H1 (cell line): ENCODE measurements around the gene HTATIP2.

Experiments used
- ASH2L ChIP-seq: fragments of 200-600, 300-600 bp; sonication (generic); IDR thresholded peaks from one replicate; pipeline ENCODE4 v1.7.1; 2017; ENCODE audit warnings: low read length
- CHD1 ChIP-seq: IDR thresholded peaks from 2 replicates; pipeline ENCODE4 v1.6.1; 2012; ENCODE audit warnings: low read depth, low read length, improper control_type of control experiment
- CHD2 ChIP-seq: IDR thresholded peaks from 2 replicates; pipeline ENCODE4 v1.6.1; 2012; ENCODE audit warnings: low read length, improper control_type of control experiment
- CTCF ChIP-seq, 3 experiments: IDR thresholded peaks; 1 replicate in 2 of 3; 2 replicates in 1 of 3; pipeline versions ENCODE4 v1.5.1 to v1.6.1; 2011; ENCODE audit warnings: low read length in 3 of 3, mild to moderate bottlenecking in 3 of 3, inconsistent platforms in 2 of 3, low read depth in 1 of 3, moderate library complexity in 1 of 3; ENCODE audit not compliant: insufficient read depth in 1 of 3; ENCODE audit errors: control extremely low read depth in 1 of 3
- GABPA ChIP-seq: IDR thresholded peaks from 2 replicates; pipeline ENCODE4 v1.6.1; 2011; ENCODE audit warnings: mild to moderate bottlenecking, low read length, moderate library complexity, borderline replicate concordance; ENCODE audit not compliant: insufficient read depth
- GTF2F1 ChIP-seq: IDR thresholded peaks from 2 replicates; pipeline ENCODE4 v1.6.1; 2012; ENCODE audit warnings: low read depth, low read length, improper control_type of control experiment, borderline replicate concordance
- HDAC6 ChIP-seq: IDR thresholded peaks from one replicate; pipeline ENCODE4 v1.7.1; 2012; ENCODE audit warnings: low read depth, mild to moderate bottlenecking, inconsistent platforms, low read length, moderate library complexity
- POLR2A ChIP-seq, 2 experiments: IDR thresholded peaks; 1 replicate in 1 of 2; 2 replicates in 1 of 2; pipeline ENCODE4 v1.6.1; 2011; ENCODE audit warnings: low read depth in 2 of 2, low read length in 2 of 2, mild to moderate bottlenecking in 2 of 2; ENCODE audit errors: control extremely low read depth in 1 of 2
- RAD21 ChIP-seq, 2 experiments: IDR thresholded peaks in 1 of 2; conservative IDR thresholded peaks in 1 of 2; 2 replicates each; pipeline ENCODE4 v1.6.1; 2011; ENCODE audit warnings: low read depth in 2 of 2, low read length in 2 of 2, improper control_type of control experiment in 1 of 2, inconsistent platforms in 1 of 2, mild to moderate bottlenecking in 1 of 2, moderate library complexity in 1 of 2
- SUZ12 ChIP-seq: fragments of 200-600 bp; sonication (generic); IDR thresholded peaks from 2 replicates; pipeline ENCODE4 v1.6.1; 2012; ENCODE audit warnings: mild to moderate bottlenecking, inconsistent platforms, low read length, moderate library complexity, mixed read lengths
- TAF1 ChIP-seq: IDR thresholded peaks from 2 replicates; pipeline ENCODE4 v1.6.1; 2011; ENCODE audit warnings: mild to moderate bottlenecking, low read depth, low read length

GRCh38 chr11:20374741-20375300, 11.3 kb downstream of the HTATIP2 start:
- no peak for TF ChIP-seq HDAC6
- TF ChIP-seq TAF1: no peak
- TF ChIP-seq CTCF (IDR thresholded peaks at IDR 0.05; ENCODE audit: control extremely low read depth in 1 of 3, insufficient read depth in 1 of 3, low read depth in 1 of 3, low read length in 3 of 3): no peak
- TF ChIP-seq SUZ12: no peak
- no peak for TF ChIP-seq POLR2A (IDR thresholded peaks at IDR 0.05; ENCODE audit: control extremely low read depth in 1 of 2, low read depth in 2 of 2, low read length in 2 of 2)
- TF ChIP-seq RAD21 (IDR thresholded peaks at IDR 0.05 in 1 of 2, conservative IDR thresholded peaks at IDR 0.05 in 1 of 2; ENCODE audit: low read depth in 2 of 2, low read length in 2 of 2): no peak
- TF ChIP-seq GTF2F1: no peak
- no peak for TF ChIP-seq CHD1
- TF ChIP-seq ASH2L: no peak
- no peak for TF ChIP-seq CHD2
- TF ChIP-seq GABPA: no peak
